HepG2 (cell line): ENCODE results near the gene IFRD1. TPM values are rescaled to one million over a fixed set of nuclear protein-coding genes. Genes with fewer than 3 reads are reported as not detected.

ENCODE experiments used
- AFF4 ChIP-seq: sonication (generic); formaldehyde crosslinking; IDR thresholded peaks from 2 replicates; pipeline ENCODE4 v1.4.0; 2020; ENCODE audit warnings: missing genetic modification reagents
- BORCS8-MEF2B ChIP-seq: sonication (generic); formaldehyde crosslinking; IDR thresholded peaks from 2 replicates; pipeline ENCODE4 v1.8.0; 2022; ENCODE audit warnings: mild to moderate bottlenecking, missing genetic modification reagents
- ELF1 ChIP-seq: sonication (generic); formaldehyde crosslinking; IDR thresholded peaks from 2 replicates; pipeline ENCODE4 v1.4.0; 2020; ENCODE audit warnings: missing genetic modification reagents
- HDAC6 ChIP-seq: fragments of 200-600 bp; sonication (generic); IDR thresholded peaks from 2 replicates; pipeline ENCODE4 v1.7.0; 2017; ENCODE audit warnings: mild to moderate bottlenecking, antibody characterized with exemption, low read length, low read depth
- HOXD1 ChIP-seq: sonication (generic); formaldehyde crosslinking; IDR thresholded peaks from 2 replicates; pipeline ENCODE4 v1.5.0; 2020; ENCODE audit warnings: missing genetic modification reagents
- KLF9 ChIP-seq: IDR thresholded peaks from 2 replicates; pipeline ENCODE4 v1.6.1; 2016; ENCODE audit warnings: low read depth
- MEIS1 ChIP-seq: sonication (generic); formaldehyde crosslinking; IDR thresholded peaks from 2 replicates; pipeline ENCODE4 v1.9.0; 2021; ENCODE audit warnings: mild to moderate bottlenecking, missing genetic modification reagents, moderate library complexity, borderline replicate concordance
- NR1H2 ChIP-seq: sonication (generic); formaldehyde crosslinking; IDR thresholded peaks from 2 replicates; pipeline ENCODE4 v1.8.1; 2022; ENCODE audit warnings: low read depth, missing genetic modification reagents, borderline replicate concordance
- PPARG ChIP-seq: conservative IDR thresholded peaks from 2 replicates; pipeline ENCODE4 v1.6.1; 2016; ENCODE audit warnings: missing biosample characterization, missing genetic modification reagents
- TARDBP ChIP-seq: sonication (generic); formaldehyde crosslinking; IDR thresholded peaks from 2 replicates; pipeline ENCODE4 v1.8.0; 2022; ENCODE audit warnings: mild to moderate bottlenecking, missing genetic modification reagents
- TOE1 ChIP-seq: sonication (generic); formaldehyde crosslinking; IDR thresholded peaks from 2 replicates; pipeline ENCODE4 v1.4.0; 2020; ENCODE audit warnings: mild to moderate bottlenecking, missing genetic modification reagents
- WIZ ChIP-seq: sonication (generic); formaldehyde crosslinking; IDR thresholded peaks from 2 replicates; pipeline ENCODE4 v1.5.1; 2020; ENCODE audit warnings: mild to moderate bottlenecking, missing genetic modification reagents
- XBP1 ChIP-seq: sonication (generic); formaldehyde crosslinking; IDR thresholded peaks from 2 replicates; pipeline ENCODE4 v1.5.0; 2020; ENCODE audit warnings: missing genetic modification reagents
- ZNF382 ChIP-seq: sonication (generic); formaldehyde crosslinking; IDR thresholded peaks from 2 replicates; pipeline ENCODE4 v1.5.0; 2020; ENCODE audit warnings: missing genetic modification reagents, mild to moderate bottlenecking, borderline replicate concordance
- ZNF609 ChIP-seq: sonication (generic); formaldehyde crosslinking; IDR thresholded peaks from 2 replicates; pipeline ENCODE4 v1.4.0; 2020; ENCODE audit warnings: mild to moderate bottlenecking, missing genetic modification reagents, borderline replicate concordance
- ZNF678 ChIP-seq: sonication (generic); formaldehyde crosslinking; IDR thresholded peaks from 2 replicates; pipeline ENCODE4 v1.4.0; 2020; ENCODE audit warnings: mild to moderate bottlenecking, missing genetic modification reagents
- ZNF720 ChIP-seq: sonication (generic); formaldehyde crosslinking; IDR thresholded peaks from 2 replicates; pipeline ENCODE4 v1.4.0; 2020; ENCODE audit warnings: missing genetic modification reagents
- ZNF761 ChIP-seq: sonication (generic); formaldehyde crosslinking; conservative IDR thresholded peaks from 2 replicates; pipeline ENCODE4 v1.4.0; 2020; ENCODE audit warnings: mild to moderate bottlenecking, missing genetic modification reagents
- ZNF800 ChIP-seq: sonication (generic); formaldehyde crosslinking; IDR thresholded peaks from 2 replicates; pipeline ENCODE4 v1.4.0; 2020; ENCODE audit warnings: missing genetic modification reagents
- polyA plus RNA-seq, 8 experiments: library from polyadenylated mRNA; depleted of rRNA in 3 of 8; stranded (reverse) in 7 of 8; unstranded in 1 of 8; fragments of >200 nt; fragmentation: Illumina TruSeq in 4 of 8; extraction: Trizol in 4 of 8; gene quantifications; 2 replicates each; pipeline versions ENCODE4 v1.2.1 to v1.2.3, GENCODE V29; 2011 to 2016; ENCODE audit warnings: low read depth in 4 of 8, missing spikeins in 1 of 8, mixed read lengths in 1 of 8; ENCODE audit not compliant: insufficient read depth in 1 of 8
- total RNA-seq, 5 experiments: library from RNA; depleted of rRNA; stranded (reverse); fragments of >200 nt; fragmentation: Illumina TruSeq; extraction: Trizol; gene quantifications; 2 replicates each; pipeline ENCODE4 v1.2.3, GENCODE V29; 2016; ENCODE audit warnings: low read depth in 1 of 5

The IFRD1 gene
- total and polyA plus RNA-seq, 2 of the 13 experiments (the other 11 are each of a cell fraction or from before 2014, with no cell fraction given) = 50.9 to 55.5 TPM

- TF ChIP-seq WIZ (CRISPR knock-in tag) (peak; percentile 75; the same call in 1 of the 2 replicates), TARDBP (CRISPR knock-in tag) (peak; percentile 88), ZNF609 (CRISPR knock-in tag) (no peak; the same call in none of the 2 replicates), ZNF761 (CRISPR knock-in tag) (no peak; the same call in 1 of the 2 replicates), KLF9 (no peak), PPARG (CRISPR knock-in tag) (no peak), ZNF678 (no peak; the same call in 1 of the 2 replicates), BORCS8-MEF2B (CRISPR knock-in tag) (peak; percentile 60; the same call in 1 of the 2 replicates), ZNF800 (CRISPR knock-in tag) (no peak), ZNF720 (CRISPR knock-in tag) (no peak), MEIS1 (CRISPR knock-in tag) (0 out of 2 replicates have a peak, but pooled peaks have one; percentile 68), NR1H2 (CRISPR knock-in tag) (no peak), XBP1 (no peak), AFF4 (CRISPR knock-in tag) (0 out of 2 replicates have a peak, but pooled peaks have one; percentile 21), HDAC6 (no peak), TOE1 (CRISPR knock-in tag) (no peak), HOXD1 (CRISPR knock-in tag) (no peak; the same call in 1 of the 2 replicates), ELF1 (peak; percentile 63; the same call in 1 of the 2 replicates), ZNF382 (CRISPR knock-in tag) (no peak)
Observed at GRCh38 chr7:112450807-112451761, 824 bp downstream of the IFRD1 start (continued).
